Measurements from ENCODE around the gene FAR2. TPM values are rescaled to one million over a fixed set of nuclear protein-coding genes. Genes with fewer than 3 reads are reported as not detected.
"Not testable (repeated sequence)": the region's sequence is repeated elsewhere in the genome, so short reads cannot be mapped to it uniquely, and the experiment has no call there.

Gene FAR2
- total RNA-seq, 6 donors from 2014 or later = 6.0 to 25.7 (median 15.9) TPM

DNA sequence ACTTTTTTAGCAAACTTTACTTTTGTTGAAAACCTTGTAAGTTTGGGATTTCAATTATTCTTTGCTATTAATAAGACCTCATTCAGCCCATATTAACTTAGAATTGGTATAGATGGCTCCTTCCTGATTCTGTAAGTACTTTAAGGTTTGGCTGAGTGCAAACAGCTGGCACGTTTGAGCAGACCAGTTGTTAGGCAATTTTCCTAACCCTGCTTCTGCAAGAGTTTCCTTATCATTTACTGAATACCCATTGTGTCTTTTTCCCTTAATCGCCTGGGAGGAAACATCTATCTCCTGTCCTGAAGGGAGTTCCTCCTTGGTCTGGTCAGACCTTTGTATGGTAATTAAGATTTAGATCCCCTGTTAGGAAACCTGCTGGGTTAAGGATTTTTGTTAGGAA lies 20.9 kb downstream of the FAR2 start:
- not testable (repeated sequence) for H3K9me3 ChIP-seq; H3K4me3 ChIP-seq; DNase-seq; H3K36me3 ChIP-seq; H3K27me3 ChIP-seq; ATAC-seq (ENCODE audit: low FRiP score in 2 of 2)
- WGBS, 2 donors = 22 to 26% methylated on average over 2 of the region's 2 CpGs
- peak overlapping the region in 3 of 4 donors; percentile 12 to 64 (median 49) for H3K27ac ChIP-seq
- H3K4me1 ChIP-seq = peaks cover 18 to 37% (median 30%) of the 10 kb centered on the region in 4 donors
- TF ChIP-seq EP300 (IDR thresholded peaks at IDR 0.05) = peak in 1 of 4 donors; percentile 1

DNA sequence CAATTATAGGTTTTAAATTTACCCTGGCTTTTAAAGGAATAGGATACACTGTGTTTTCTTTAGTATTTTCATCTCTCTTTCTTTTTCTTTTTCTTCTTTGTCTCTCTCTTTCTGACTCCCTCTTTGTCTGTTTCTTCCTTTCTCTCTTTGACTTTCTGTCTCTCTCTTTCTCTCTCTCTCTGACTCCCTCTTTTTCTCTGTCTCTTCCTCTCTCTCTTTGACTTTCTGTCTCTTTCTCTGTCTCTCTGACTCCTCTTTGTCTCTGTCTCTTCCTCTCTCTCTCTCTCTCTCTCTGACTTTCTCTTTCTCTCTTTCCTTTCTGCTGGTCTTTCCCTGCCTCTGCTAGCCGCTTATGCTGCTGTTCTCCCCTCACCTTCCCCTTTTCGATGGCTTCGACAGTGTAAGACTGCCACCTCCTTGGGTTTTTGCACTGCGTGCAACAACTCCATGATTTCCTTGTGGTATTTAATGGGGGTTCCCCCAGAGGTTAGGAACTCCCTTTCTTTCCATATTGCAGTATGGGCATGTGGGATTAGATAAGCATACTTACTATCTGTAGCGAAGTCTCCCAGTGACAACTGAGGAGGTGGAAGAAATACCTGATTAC lies 21.5 kb downstream of the FAR2 start:
- Histone ChIP-seq H3K4me1 (peaks cover 13 to 31% (median 24%) of the 10 kb centered on the region in 4 donors), H3K27ac (peak overlapping the region in 3 of 4 donors; percentile 12 to 64 (median 49)), H3K4me3 (peak overlapping the region in 1 of 4 donors; percentile 3)
- H3K36me3 ChIP-seq; ATAC-seq (ENCODE audit: low FRiP score in 2 of 2); H3K27me3 ChIP-seq; H3K9me3 ChIP-seq; DNase-seq: not testable (repeated sequence)
- 76 to 79% methylated on average over 5 of the region's 5 CpGs for WGBS, 2 donors

GRCh38 chr12:29171421-29172258 lies 22.6 kb downstream of the FAR2 start:
- WGBS, 2 donors = 89 to 95% methylated on average over 10 to 19 of the region's 26 CpGs
- H3K9me3 ChIP-seq = no peaks in the 10 kb centered on the region
- peak in 1 of 2 donors; percentile 30 for ATAC-seq (ENCODE audit: low FRiP score in 2 of 2)
- TF ChIP-seq EP300 (IDR thresholded peaks at IDR 0.05) (no peak), CTCF (IDR thresholded peaks at IDR 0.05) (no peak), POLR2A (IDR thresholded peaks at IDR 0.05) (no peak), POLR2AphosphoS5 (IDR thresholded peaks at IDR 0.05) (no peak)
- H3K4me1 ChIP-seq = peaks cover 3 to 30% (median 14%) of the 10 kb centered on the region in 4 donors
- H3K36me3 ChIP-seq = peaks cover 0 to 5% (median 0%) of the 10 kb centered on the region in 4 donors
- no peak overlapping the region for H3K27ac ChIP-seq
- DNase-seq = peak in 1 of 2 donors; percentile 63
- H3K27me3 ChIP-seq = no peaks in the 10 kb centered on the region
- no peak overlapping the region for H3K4me3 ChIP-seq

DNA sequence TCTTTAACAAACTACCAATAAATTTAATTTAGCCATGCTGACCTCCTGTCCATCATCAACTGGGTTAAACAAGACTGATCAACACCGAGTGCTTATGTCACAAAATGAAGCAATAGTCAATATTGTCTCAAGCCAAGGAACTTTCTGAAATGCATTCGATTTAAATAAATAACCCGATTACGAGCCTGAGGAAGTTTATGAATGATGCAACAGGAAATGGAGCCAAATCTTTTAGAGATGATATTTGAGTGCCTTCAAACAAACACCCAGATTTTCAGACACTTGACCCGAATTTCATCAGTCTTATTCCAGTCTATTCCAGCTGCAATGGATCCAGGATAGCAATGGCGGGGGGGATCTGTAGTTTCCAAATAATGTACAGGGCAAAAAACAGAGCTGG lies 27.9 kb downstream of the FAR2 start:
- TF ChIP-seq CTCF (IDR thresholded peaks at IDR 0.05) (no peak), POLR2AphosphoS5 (IDR thresholded peaks at IDR 0.05) (no peak), EP300 (IDR thresholded peaks at IDR 0.05) (no peak)
- 28 to 31% methylated on average over 6 of the region's 6 CpGs for WGBS, 2 donors

DNA sequence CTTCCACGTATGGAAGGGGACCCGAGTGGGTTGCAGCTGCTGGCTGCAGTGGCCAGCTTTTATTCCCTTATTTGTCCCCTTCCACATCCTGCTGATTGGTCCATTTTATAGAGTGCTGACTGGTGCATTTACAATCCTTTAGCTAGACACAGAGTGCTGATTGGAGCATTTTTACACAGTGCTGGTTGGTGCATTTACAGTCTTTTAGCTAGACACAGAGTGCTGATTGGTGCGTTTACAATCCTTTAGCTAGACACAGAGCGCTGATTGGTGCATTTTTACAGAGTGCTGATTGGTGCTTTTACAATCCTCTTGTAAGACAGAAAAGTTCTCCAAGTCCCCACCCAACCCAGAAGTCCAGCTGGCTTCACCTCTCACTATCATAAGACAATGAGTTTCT lies 33.2 kb downstream of the FAR2 start:
- not testable (repeated sequence) for H3K4me1 ChIP-seq; H3K9me3 ChIP-seq; H3K36me3 ChIP-seq; H3K27me3 ChIP-seq; ATAC-seq (ENCODE audit: low FRiP score in 2 of 2); DNase-seq; H3K4me3 ChIP-seq; H3K27ac ChIP-seq
- 95 to 100% methylated on average over 4 of the region's 4 CpGs for WGBS, 2 donors

More for the DNA sequence above, 27.9 kb downstream of the FAR2 start:
- no peak overlapping the region for H3K4me3 ChIP-seq
- H3K27me3 ChIP-seq = no peaks in the 10 kb centered on the region
- H3K36me3 ChIP-seq = no peaks in the 10 kb centered on the region
- H3K27ac ChIP-seq = no peak overlapping the region
- no peaks in the 10 kb centered on the region for H3K9me3 ChIP-seq
- DNase-seq = no peak
- ATAC-seq (ENCODE audit: low FRiP score in 2 of 2) = no peak
- peaks cover 0 to 7% (median 0%) of the 10 kb centered on the region in 4 donors for H3K4me1 ChIP-seq

GRCh38 chr12:29187756-29188155 lies 38.7 kb downstream of the FAR2 start:
- WGBS, 2 donors = 45 to 66% methylated on average over 2 of the region's 2 CpGs
- Histone ChIP-seq H3K27me3 (no peaks in the 10 kb centered on the region), H3K9me3 (no peaks in the 10 kb centered on the region), H3K36me3 (no peaks in the 10 kb centered on the region), H3K4me1 (no peaks in the 10 kb centered on the region), H3K27ac (no peak overlapping the region), H3K4me3 (no peak overlapping the region)
- TF ChIP-seq CTCF (IDR thresholded peaks at IDR 0.05) (no peak), POLR2AphosphoS5 (IDR thresholded peaks at IDR 0.05) (no peak), POLR2A (IDR thresholded peaks at IDR 0.05) (no peak)
- ATAC-seq (ENCODE audit: low FRiP score in 2 of 2) (no peak), DNase-seq (no peak)

All from upper lobe of left lung (tissue), 6 donors.